GM12891 (cell line): Measurements from ENCODE around the gene PJA2.
"Not testable (repeated sequence)": the region's sequence is repeated elsewhere in the genome, so short reads cannot be mapped to it uniquely, and the experiment has no call there.

Source experiments
- DNase-seq: peaks from one replicate; pipeline ENCODE4 v3.0.0; 2011; ENCODE audit warnings: low spot score; ENCODE audit not compliant: insufficient read length
- FAIRE-seq: peaks from 2 replicates; lab custom pipeline; 2011; peaks lifted over from hg19 to GRCh38; lab: Jason Lieb, UNC
- PAX5 ChIP-seq: IDR thresholded peaks from 2 replicates; pipeline ENCODE4 v1.6.1; 2011; ENCODE audit warnings: low read length, moderate library complexity, mild to moderate bottlenecking; ENCODE audit not compliant: insufficient read depth, severe bottlenecking
- POLR2A ChIP-seq: IDR thresholded peaks from 2 replicates; pipeline ENCODE4 v1.6.1; 2011; ENCODE audit warnings: low read depth, low read length, control low read depth
- POLR2AphosphoS5 ChIP-seq: IDR thresholded peaks from 2 replicates; pipeline ENCODE4 v1.6.1; 2011; ENCODE audit warnings: low read depth, low read length, control low read depth
- POU2F2 ChIP-seq: IDR thresholded peaks from 2 replicates; pipeline ENCODE4 v1.6.1; 2011; ENCODE audit warnings: low read depth, mild to moderate bottlenecking, control low read depth, low read length, moderate library complexity
- SPI1 ChIP-seq: IDR thresholded peaks from 2 replicates; pipeline ENCODE4 v1.6.1; 2011; ENCODE audit warnings: low read depth, low read length, control low read depth
- TAF1 ChIP-seq: IDR thresholded peaks from 2 replicates; pipeline ENCODE4 v1.6.1; 2011; ENCODE audit warnings: low read depth, low read length, control low read depth

PJA2 gene

DNA sequence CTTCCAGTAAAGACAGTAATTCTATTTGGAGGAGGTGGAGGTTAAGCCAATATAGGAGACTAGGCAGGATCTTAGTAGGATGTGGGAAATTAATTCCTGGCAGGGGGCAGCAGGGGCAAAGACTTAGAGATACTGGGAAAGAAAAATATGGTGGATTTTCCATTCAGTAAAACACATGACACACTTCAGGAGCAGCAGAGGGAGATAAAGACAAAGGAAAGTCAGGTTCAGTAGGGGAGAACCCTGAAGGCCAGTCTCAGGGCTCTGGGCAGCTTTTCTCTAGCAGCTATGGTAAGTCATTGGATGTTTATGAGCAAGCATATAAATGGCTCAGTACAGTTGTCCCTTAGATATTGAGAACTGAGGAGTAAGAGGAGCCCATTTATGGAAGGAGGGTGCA is 105.5 kb downstream of the PJA2 start:
- TF ChIP-seq POLR2AphosphoS5 (no peak), PAX5 (no peak), TAF1 (no peak), POLR2A (no peak), SPI1 (no peak), POU2F2 (no peak)
- FAIRE-seq (no peak), DNase-seq (no peak)

- FAIRE-seq, result no peak
- no peak for DNase-seq
- no peak for TF ChIP-seq POLR2AphosphoS5
- no peak for TF ChIP-seq POU2F2
- TF ChIP-seq SPI1, result no peak
- no peak for TF ChIP-seq PAX5
- TF ChIP-seq POLR2A, result no peak
- TF ChIP-seq TAF1, result no peak
These were observed 109.4 kb downstream of the PJA2 start for GRCh38 chr5:109300367-109300766.

DNA sequence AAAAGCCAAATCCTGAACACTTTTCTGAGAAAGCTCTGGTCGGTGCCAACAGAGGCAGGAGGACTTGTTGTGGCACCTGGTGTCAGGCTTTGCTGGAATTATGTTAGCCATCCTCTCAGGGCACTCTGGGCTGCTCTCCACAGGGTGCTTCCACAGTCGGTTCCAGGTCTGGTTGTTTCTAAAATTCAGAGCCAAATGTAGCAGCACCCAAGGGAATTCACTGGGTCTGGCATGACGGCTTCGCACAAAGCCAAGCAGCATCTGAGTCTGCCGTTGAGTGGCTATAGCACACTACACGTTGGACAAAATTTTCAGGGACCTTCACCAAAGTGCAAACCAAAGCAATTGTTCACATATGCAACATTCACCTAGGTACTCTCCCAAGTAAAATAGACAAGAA is 110.2 kb downstream of the PJA2 start:
- no peak for DNase-seq
- no peak for TF ChIP-seq PAX5
- TF ChIP-seq SPI1, result no peak
- no peak for TF ChIP-seq POLR2AphosphoS5
- no peak for TF ChIP-seq POU2F2
- TF ChIP-seq POLR2A, result no peak
- TF ChIP-seq TAF1, result no peak
- FAIRE-seq, result no peak

- FAIRE-seq (no peak), DNase-seq (no peak)
- TF ChIP-seq POLR2A (no peak), POU2F2 (no peak), TAF1 (no peak), PAX5 (no peak), SPI1 (no peak), POLR2AphosphoS5 (no peak)
These were observed 111.0 kb downstream of the PJA2 start for GRCh38 chr5:109298794-109299193.

DNA sequence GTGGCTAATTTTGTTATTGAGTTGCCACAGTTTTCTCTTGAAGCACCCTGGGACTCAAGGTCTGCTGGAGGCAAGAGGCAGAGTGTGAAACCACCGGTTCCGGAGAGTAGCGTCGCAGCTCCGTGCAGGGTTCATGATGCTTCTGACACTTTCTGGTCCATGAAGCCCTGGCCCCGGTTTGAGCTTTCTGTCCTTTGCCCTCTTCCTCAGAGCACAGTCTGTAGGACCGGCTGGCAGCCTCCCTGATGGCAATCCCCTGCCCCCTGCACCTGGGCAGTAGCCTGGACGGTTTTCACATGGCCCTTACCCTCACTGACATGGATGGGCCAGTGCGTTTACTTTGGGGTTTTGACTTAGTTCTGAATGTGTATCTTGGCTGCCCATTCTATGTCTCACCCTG is 111.9 kb downstream of the PJA2 start:
- FAIRE-seq (no peak), DNase-seq (no peak)
- no peak for TF ChIP-seq POU2F2
- no peak for TF ChIP-seq POLR2AphosphoS5
- TF ChIP-seq PAX5, result no peak
- TF ChIP-seq SPI1, result no peak
- TF ChIP-seq POLR2A, result no peak
- TF ChIP-seq TAF1, result no peak

GRCh38 chr5:109291090-109291489 is 118.7 kb downstream of the PJA2 start:
- TF ChIP-seq POU2F2 (no peak), PAX5 (no peak), POLR2AphosphoS5 (no peak), POLR2A (no peak), SPI1 (no peak), TAF1 (no peak)
- DNase-seq, result no peak
- no peak for FAIRE-seq

DNA sequence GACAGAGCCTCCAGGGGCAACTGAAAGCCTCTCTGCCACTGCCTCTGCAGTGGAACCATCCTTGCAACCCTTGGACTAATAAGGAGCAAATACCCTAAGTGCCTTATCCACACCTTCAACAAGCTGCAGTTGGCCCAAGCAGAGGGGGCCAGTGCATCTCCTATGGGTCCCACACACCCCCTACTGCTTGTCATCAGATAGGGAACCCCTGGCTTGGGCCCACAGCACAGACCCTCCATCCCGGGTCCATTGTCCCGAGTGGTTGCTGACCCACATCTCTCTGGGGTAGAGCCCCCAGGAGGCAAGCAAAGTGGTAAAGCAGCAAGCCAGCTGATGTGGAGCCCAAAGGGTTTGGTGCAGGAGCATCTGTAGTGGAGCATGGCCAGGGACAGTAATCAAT is 119.5 kb downstream of the PJA2 start:
- FAIRE-seq, result no peak

DNA sequence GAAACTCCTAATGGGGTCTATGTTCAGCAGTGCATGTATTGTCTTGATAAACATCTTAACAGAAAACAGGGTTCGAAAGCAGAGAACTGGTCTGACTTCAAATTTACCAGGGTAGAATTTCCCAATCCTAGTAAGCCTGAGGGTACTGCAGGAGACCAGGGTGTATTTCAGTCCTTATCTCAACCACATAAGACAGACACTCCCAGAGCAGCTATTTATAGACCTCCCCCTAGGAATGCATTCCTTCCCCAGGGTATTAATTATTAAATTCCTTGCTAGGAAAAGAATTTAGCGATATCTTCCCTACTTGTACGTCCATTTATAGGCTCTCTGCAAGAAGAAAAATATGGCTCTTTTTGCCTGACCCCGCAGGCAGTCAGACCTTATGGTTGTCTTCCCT is 123.1 kb downstream of the PJA2 start:
- FAIRE-seq, DNase-seq: not testable (repeated sequence)

More for the DNA sequence above, 119.5 kb downstream of the PJA2 start:
- DNase-seq, result no peak
- TF ChIP-seq PAX5 (no peak), TAF1 (no peak), SPI1 (no peak), POLR2AphosphoS5 (no peak), POU2F2 (no peak), POLR2A (no peak)
